ENCODE data around the gene TBL1X. TPM values are rescaled to one million over a fixed set of nuclear protein-coding genes. Genes with fewer than 3 reads are reported as not detected.

TBL1X gene
- total RNA-seq, 4 donors from 2014 or later = 25.3 to 54.1 (median 38.2) TPM

- no peak for DNase-seq (ENCODE audit: extremely low spot score)
- WGBS = 78% methylated on average over 13 of the region's 13 CpGs
- TF ChIP-seq POLR2A (IDR thresholded peaks at IDR 0.05; ENCODE audit: low read depth) (no peak), EP300 (IDR thresholded peaks at IDR 0.05) (no peak), CTCF (IDR thresholded peaks at IDR 0.05) (no peak), POLR2AphosphoS5 (IDR thresholded peaks at IDR 0.05) (no peak)
- Histone ChIP-seq H3K27ac (replicated peaks in 1 of 4) (no peak overlapping the region), H3K36me3 (no peaks in the 10 kb centered on the region), H3K9me3 (no peaks in the 10 kb centered on the region), H3K4me1 (peaks cover 0 to 11% (median 5%) of the 10 kb centered on the region in 4 donors), H3K4me3 (no peak overlapping the region), H3K27me3 (no peaks in the 10 kb centered on the region)
- intact Hi-C loops (cut with DNase I) = no loop called here
Measured at GRCh38 chrX:9542106-9542760, 77.4 kb downstream of the TBL1X start.

- no peak overlapping the region for H3K27ac ChIP-seq (replicated peaks in 1 of 4)
- H3K4me1 ChIP-seq = peaks cover 0 to 11% (median 5%) of the 10 kb centered on the region in 4 donors
- H3K4me3 ChIP-seq = no peak overlapping the region
- H3K36me3 ChIP-seq = no peaks in the 10 kb centered on the region
- no peak for TF ChIP-seq POLR2AphosphoS5 (IDR thresholded peaks at IDR 0.05)
- TF ChIP-seq CTCF (IDR thresholded peaks at IDR 0.05) = no peak
- TF ChIP-seq POLR2A (IDR thresholded peaks at IDR 0.05; ENCODE audit: low read depth) = no peak
- no peak for TF ChIP-seq EP300 (IDR thresholded peaks at IDR 0.05)
- no peak for DNase-seq (ENCODE audit: extremely low spot score)
- intact Hi-C loops (cut with DNase I) = no loop called here
- H3K9me3 ChIP-seq = no peaks in the 10 kb centered on the region
- WGBS = 82% methylated on average over 12 of the region's 12 CpGs
- H3K27me3 ChIP-seq = no peaks in the 10 kb centered on the region
Measured at GRCh38 chrX:9542761-9543111, 77.9 kb downstream of the TBL1X start.

GRCh38 chrX:9555354-9555753 lies 90.5 kb downstream of the TBL1X start:
- no peak for TF ChIP-seq POLR2AphosphoS5 (IDR thresholded peaks at IDR 0.05)
- no peak for TF ChIP-seq EP300 (IDR thresholded peaks at IDR 0.05)
- TF ChIP-seq POLR2A (IDR thresholded peaks at IDR 0.05; ENCODE audit: low read depth) = no peak
- TF ChIP-seq CTCF (IDR thresholded peaks at IDR 0.05) = no peak
- WGBS = 61% methylated on average over 2 of the region's 2 CpGs
- intact Hi-C loops (cut with DNase I) = no loop called here
- no peaks in the 10 kb centered on the region for H3K9me3 ChIP-seq
- peaks cover 0 to 12% (median 7%) of the 10 kb centered on the region in 4 donors for H3K4me1 ChIP-seq
- no peaks in the 10 kb centered on the region for H3K36me3 ChIP-seq
- H3K4me3 ChIP-seq = no peak overlapping the region
- H3K27ac ChIP-seq (replicated peaks in 1 of 4) = no peak overlapping the region
- no peaks in the 10 kb centered on the region for H3K27me3 ChIP-seq
- DNase-seq (ENCODE audit: extremely low spot score) = no peak

GRCh38 chrX:9557091-9557490 lies 92.2 kb downstream of the TBL1X start:
- TF ChIP-seq EP300 (IDR thresholded peaks at IDR 0.05) (no peak), POLR2AphosphoS5 (IDR thresholded peaks at IDR 0.05) (no peak), CTCF (IDR thresholded peaks at IDR 0.05) (no peak), POLR2A (IDR thresholded peaks at IDR 0.05; ENCODE audit: low read depth) (no peak)
- 80% methylated on average over 11 of the region's 11 CpGs for WGBS

GRCh38 chrX:9557521-9557920 lies 92.7 kb downstream of the TBL1X start:
- Histone ChIP-seq H3K4me3 (no peak overlapping the region), H3K4me1 (peaks cover 0 to 15% (median 9%) of the 10 kb centered on the region in 4 donors), H3K36me3 (no peaks in the 10 kb centered on the region), H3K27ac (replicated peaks in 1 of 4) (no peak overlapping the region), H3K27me3 (no peaks in the 10 kb centered on the region), H3K9me3 (no peaks in the 10 kb centered on the region)
- 91% methylated on average over 5 of the region's 5 CpGs for WGBS
- DNase-seq (ENCODE audit: extremely low spot score) = no peak
- intact Hi-C loops (cut with DNase I) = no loop called here
- TF ChIP-seq POLR2AphosphoS5 (IDR thresholded peaks at IDR 0.05) = no peak
- TF ChIP-seq POLR2A (IDR thresholded peaks at IDR 0.05; ENCODE audit: low read depth) = no peak
- no peak for TF ChIP-seq CTCF (IDR thresholded peaks at IDR 0.05)
- TF ChIP-seq EP300 (IDR thresholded peaks at IDR 0.05) = no peak

More at GRCh38 chrX:9557091-9557490, 92.2 kb downstream of the TBL1X start:
- H3K4me1 ChIP-seq = peaks cover 0 to 12% (median 7%) of the 10 kb centered on the region in 4 donors
- DNase-seq (ENCODE audit: extremely low spot score) = no peak
- intact Hi-C loops (cut with DNase I) = no loop called here
- no peaks in the 10 kb centered on the region for H3K9me3 ChIP-seq
- H3K27me3 ChIP-seq = no peaks in the 10 kb centered on the region
- H3K36me3 ChIP-seq = no peaks in the 10 kb centered on the region
- no peak overlapping the region for H3K4me3 ChIP-seq
- H3K27ac ChIP-seq (replicated peaks in 1 of 4) = no peak overlapping the region

Data from esophagus muscularis mucosa (tissue), 4 donors.